Measurements from ENCODE around the gene SGCA.

SGCA gene

DNA sequence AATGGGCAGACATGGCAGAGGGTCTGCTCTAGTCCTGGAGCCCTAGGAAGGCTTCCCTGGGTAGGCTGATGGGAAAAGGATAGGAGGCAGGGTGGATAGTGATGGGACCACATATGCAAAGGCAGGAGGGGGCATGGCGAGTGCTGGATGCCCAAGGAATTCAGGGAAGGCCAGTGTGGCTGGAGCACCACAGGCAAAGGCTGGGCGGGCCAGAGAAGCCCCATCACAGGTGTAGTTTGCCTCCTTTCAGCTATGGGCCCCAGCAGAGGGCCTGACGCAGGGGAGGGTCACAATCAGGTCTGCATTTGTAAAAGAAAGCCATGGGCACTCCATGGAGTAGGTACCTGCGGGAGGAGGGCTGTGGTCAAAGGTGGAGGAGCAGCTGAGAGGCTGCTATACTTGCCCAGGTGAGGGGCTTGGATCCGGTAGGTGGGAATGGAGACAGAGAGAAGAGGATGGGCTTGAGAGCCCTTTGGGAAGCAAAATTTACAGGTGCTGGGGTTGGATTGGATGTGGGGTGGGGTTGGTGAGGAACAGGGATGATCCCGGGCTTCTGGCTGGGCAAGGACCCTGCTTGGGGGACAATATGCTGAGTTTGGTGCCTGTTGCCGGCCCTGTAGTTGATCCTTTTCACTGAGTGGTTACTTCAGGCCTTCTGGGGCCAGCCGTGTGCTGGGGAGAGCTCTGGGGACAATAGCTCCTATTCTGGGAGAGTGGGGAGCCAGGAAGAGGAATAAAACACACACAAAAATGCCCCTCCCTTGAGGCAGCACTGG lies 42.2 kb downstream of the SGCA start:
- Histone ChIP-seq H4K8ac (ENCODE audit: low read depth, low read length) (no peak overlapping the region), H3K4me2 (ENCODE audit: low read length) (no peak overlapping the region), H3K79me1 (ENCODE audit: low read length) (no peaks in the 10 kb centered on the region), H3K4ac (ENCODE audit: low read depth, low read length) (peak overlapping the region; percentile 21), H3K4me3 (ENCODE audit: low read length) (no peak overlapping the region), H3K27me3 (ENCODE audit: insufficient read depth, low read length, poor library complexity) (no peaks in the 10 kb centered on the region), H2AK5ac (ENCODE audit: low read length) (peak overlapping the region; percentile 57), H3K27ac (ENCODE audit: low read depth, low read length) (no peak overlapping the region), H2BK5ac (ENCODE audit: low read length) (peak overlapping the region; percentile 28), H3K23ac (ENCODE audit: low read length) (no peak overlapping the region), H3K79me2 (ENCODE audit: control insufficient read depth, insufficient read depth, low read length) (no peaks in the 10 kb centered on the region), H2BK15ac (replicated peaks; ENCODE audit: low read depth) (no peak overlapping the region), H3K36me3 (ENCODE audit: control insufficient read depth, insufficient read depth, low read length) (no peaks in the 10 kb centered on the region), H3K9ac (ENCODE audit: low read length) (no peak overlapping the region), H2BK120ac (ENCODE audit: low read depth, low read length) (peak overlapping the region; percentile 23), H3K56ac (ENCODE audit: low read length) (peak overlapping the region; percentile 46), H3K4me1 (ENCODE audit: control insufficient read depth, low read depth, low read length) (peaks cover 25% of the 10 kb centered on the region), H4K5ac (ENCODE audit: low read length) (peak overlapping the region; percentile 84), H3K18ac (ENCODE audit: low read length) (no peak overlapping the region)
- no peak for DNase-seq
- no CpG with 5 or more reads among the region's 8 CpGs for WGBS (ENCODE audit: extremely low coverage, insufficient coverage, low lambda C conversion rate)

GRCh38 chr17:50208611-50209061 lies 42.8 kb downstream of the SGCA start:
- Histone ChIP-seq H2BK5ac (ENCODE audit: low read length) (peak overlapping the region; percentile 6), H3K4me1 (ENCODE audit: control insufficient read depth, low read depth, low read length) (peaks cover 25% of the 10 kb centered on the region), H4K8ac (ENCODE audit: low read depth, low read length) (no peak overlapping the region), H3K79me2 (ENCODE audit: control insufficient read depth, insufficient read depth, low read length) (no peaks in the 10 kb centered on the region), H3K18ac (ENCODE audit: low read length) (no peak overlapping the region), H3K27ac (ENCODE audit: low read depth, low read length) (peak overlapping the region; percentile 7), H3K79me1 (ENCODE audit: low read length) (no peaks in the 10 kb centered on the region), H2BK120ac (ENCODE audit: low read depth, low read length) (no peak overlapping the region), H4K5ac (ENCODE audit: low read length) (peak overlapping the region; percentile 84), H2BK15ac (replicated peaks; ENCODE audit: low read depth) (no peak overlapping the region), H3K4me3 (ENCODE audit: low read length) (no peak overlapping the region), H3K4ac (ENCODE audit: low read depth, low read length) (no peak overlapping the region), H3K36me3 (ENCODE audit: control insufficient read depth, insufficient read depth, low read length) (no peaks in the 10 kb centered on the region), H3K23ac (ENCODE audit: low read length) (no peak overlapping the region), H3K4me2 (ENCODE audit: low read length) (no peak overlapping the region), H2AK5ac (ENCODE audit: low read length) (peak overlapping the region; percentile 79), H3K56ac (ENCODE audit: low read length) (peak overlapping the region; percentile 46), H3K9ac (ENCODE audit: low read length) (no peak overlapping the region), H3K27me3 (ENCODE audit: insufficient read depth, low read length, poor library complexity) (no peaks in the 10 kb centered on the region)
- peak; percentile 65 for DNase-seq
- no CpG with 5 or more reads among the region's 3 CpGs for WGBS (ENCODE audit: extremely low coverage, insufficient coverage, low lambda C conversion rate)

- Histone ChIP-seq H3K79me2 (ENCODE audit: control insufficient read depth, insufficient read depth, low read length) (no peaks in the 10 kb centered on the region), H3K23ac (ENCODE audit: low read length) (peak overlapping the region; percentile 55), H2AK5ac (ENCODE audit: low read length) (peak overlapping the region; percentile 15), H4K5ac (ENCODE audit: low read length) (no peak overlapping the region), H2BK5ac (ENCODE audit: low read length) (peak overlapping the region; percentile 52), H3K27ac (ENCODE audit: low read depth, low read length) (peak overlapping the region; percentile 7), H3K4me1 (ENCODE audit: control insufficient read depth, low read depth, low read length) (peaks cover 25% of the 10 kb centered on the region), H4K8ac (ENCODE audit: low read depth, low read length) (no peak overlapping the region), H3K18ac (ENCODE audit: low read length) (no peak overlapping the region), H3K9ac (ENCODE audit: low read length) (peak overlapping the region; percentile 26), H3K4me3 (ENCODE audit: low read length) (no peak overlapping the region), H3K79me1 (ENCODE audit: low read length) (no peaks in the 10 kb centered on the region), H2BK15ac (replicated peaks; ENCODE audit: low read depth) (no peak overlapping the region), H2BK120ac (ENCODE audit: low read depth, low read length) (no peak overlapping the region), H3K56ac (ENCODE audit: low read length) (peak overlapping the region; percentile 81), H3K36me3 (ENCODE audit: control insufficient read depth, insufficient read depth, low read length) (no peaks in the 10 kb centered on the region), H3K4me2 (ENCODE audit: low read length) (no peak overlapping the region), H3K4ac (ENCODE audit: low read depth, low read length) (no peak overlapping the region), H3K27me3 (ENCODE audit: insufficient read depth, low read length, poor library complexity) (no peaks in the 10 kb centered on the region)
- no CpG with 5 or more reads among the region's 6 CpGs for WGBS (ENCODE audit: extremely low coverage, insufficient coverage, low lambda C conversion rate)
- no peak for DNase-seq
Observed at GRCh38 chr17:50209133-50209471, 43.3 kb downstream of the SGCA start.

- Histone ChIP-seq H3K79me2 (ENCODE audit: control insufficient read depth, insufficient read depth, low read length) (no peaks in the 10 kb centered on the region), H3K27me3 (ENCODE audit: insufficient read depth, low read length, poor library complexity) (no peaks in the 10 kb centered on the region), H3K27ac (ENCODE audit: low read depth, low read length) (peak overlapping the region; percentile 65), H3K4ac (ENCODE audit: low read depth, low read length) (peak overlapping the region; percentile 58), H3K79me1 (ENCODE audit: low read length) (no peaks in the 10 kb centered on the region), H2AK5ac (ENCODE audit: low read length) (peak overlapping the region; percentile 95), H4K5ac (ENCODE audit: low read length) (no peak overlapping the region), H3K4me1 (ENCODE audit: control insufficient read depth, low read depth, low read length) (peaks cover 25% of the 10 kb centered on the region), H3K23ac (ENCODE audit: low read length) (peak overlapping the region; percentile 55), H2BK15ac (replicated peaks; ENCODE audit: low read depth) (no peak overlapping the region), H3K56ac (ENCODE audit: low read length) (peak overlapping the region; percentile 81), H4K8ac (ENCODE audit: low read depth, low read length) (no peak overlapping the region), H3K4me3 (ENCODE audit: low read length) (no peak overlapping the region), H3K9ac (ENCODE audit: low read length) (peak overlapping the region; percentile 32), H2BK120ac (ENCODE audit: low read depth, low read length) (peak overlapping the region; percentile 3), H3K36me3 (ENCODE audit: control insufficient read depth, insufficient read depth, low read length) (no peaks in the 10 kb centered on the region), H3K18ac (ENCODE audit: low read length) (peak overlapping the region; percentile 43), H3K4me2 (ENCODE audit: low read length) (no peak overlapping the region), H2BK5ac (ENCODE audit: low read length) (peak overlapping the region; percentile 52)
- no CpG with 5 or more reads among the region's 16 CpGs for WGBS (ENCODE audit: extremely low coverage, insufficient coverage, low lambda C conversion rate)
- DNase-seq: peak; percentile 95
Observed at GRCh38 chr17:50209472-50210239, 43.9 kb downstream of the SGCA start.

- Histone ChIP-seq H3K79me1 (ENCODE audit: low read length) (no peaks in the 10 kb centered on the region), H3K9ac (ENCODE audit: low read length) (peak overlapping the region; percentile 48)
Observed at GRCh38 chr17:50210240-50211225, 44.7 kb downstream of the SGCA start.

More at GRCh38 chr17:50210240-50211225, 44.7 kb downstream of the SGCA start:
- H3K4me2 ChIP-seq (ENCODE audit: low read length): no peak overlapping the region
- no peaks in the 10 kb centered on the region for H3K27me3 ChIP-seq (ENCODE audit: insufficient read depth, low read length, poor library complexity)
- H2AK5ac ChIP-seq (ENCODE audit: low read length): peak overlapping the region; percentile 95
- H3K56ac ChIP-seq (ENCODE audit: low read length): peak overlapping the region; percentile 81
- no peaks in the 10 kb centered on the region for H3K36me3 ChIP-seq (ENCODE audit: control insufficient read depth, insufficient read depth, low read length)
- no peak overlapping the region for H4K5ac ChIP-seq (ENCODE audit: low read length)
- H2BK15ac ChIP-seq (replicated peaks; ENCODE audit: low read depth): no peak overlapping the region
- peak; percentile 96 for DNase-seq
- peak overlapping the region; percentile 7 for H2BK120ac ChIP-seq (ENCODE audit: low read depth, low read length)
- peaks cover 25% of the 10 kb centered on the region for H3K4me1 ChIP-seq (ENCODE audit: control insufficient read depth, low read depth, low read length)
- H3K4ac ChIP-seq (ENCODE audit: low read depth, low read length): peak overlapping the region; percentile 71
- H3K79me2 ChIP-seq (ENCODE audit: control insufficient read depth, insufficient read depth, low read length): no peaks in the 10 kb centered on the region
- H2BK5ac ChIP-seq (ENCODE audit: low read length): peak overlapping the region; percentile 75
- no peak overlapping the region for H3K4me3 ChIP-seq (ENCODE audit: low read length)
- no CpG with 5 or more reads among the region's 26 CpGs for WGBS (ENCODE audit: extremely low coverage, insufficient coverage, low lambda C conversion rate)
- H3K23ac ChIP-seq (ENCODE audit: low read length): peak overlapping the region; percentile 39
- no peak overlapping the region for H4K8ac ChIP-seq (ENCODE audit: low read depth, low read length)
- H3K27ac ChIP-seq (ENCODE audit: low read depth, low read length): peak overlapping the region; percentile 70
- H3K18ac ChIP-seq (ENCODE audit: low read length): peak overlapping the region; percentile 52
